Measurements from ENCODE around the gene RAD9A. TPM values are rescaled to one million over a fixed set of nuclear protein-coding genes. Genes with fewer than 3 reads are reported as not detected.
A peak's percentile ranks its signal among the peaks of the same experiment; 100 is the strongest.

RAD9A gene
- total RNA-seq, 2 experiments from 2014 or later, result 28.8 to 30.0 TPM

- H3K36me3 Mint-ChIP-seq (ENCODE audit: low read depth), result peaks cover 6% of the 10 kb centered on the region
- ATAC-seq, result no peak
- POLR2A ChIA-PET, result no interaction called here
- intact Hi-C loops (cut with DNase I, micrococcal nuclease), result loop anchor here (1.0 to 5.0 kb wide), 9 partner anchors 10 to 719 kb away; partner anchors contain the start of genes POLD4 (in 1 of the 2), PPP1CA (in 1 of the 2), RPS6KB2 (in 1 of the 2) and TMEM134 (in 1 of the 2)
- CTCF ChIA-PET, result interaction anchor here (0.6 to 20.0 kb wide), 5 partner anchors 8 to 36 kb away, joined by 3 to 445 read pairs (median 9); partner anchors contain the start of genes POLD4, PPP1CA and TBC1D10C
- no peak for DNase-seq
- H3K4me1 Mint-ChIP-seq, result peaks cover 31% of the 10 kb centered on the region
- H3K4me3 Mint-ChIP-seq, result peak overlapping the region; percentile 89
- no peaks in the 10 kb centered on the region for H3K27me3 Mint-ChIP-seq
- no peaks in the 10 kb centered on the region for H3K9me3 Mint-ChIP-seq (ENCODE audit: low read depth)
- H3K27ac Mint-ChIP-seq, result peak overlapping the region; percentile 73
These were observed 861 bp upstream of the RAD9A start for GRCh38 chr11:67390947-67391303.

GRCh38 chr11:67392183-67392715 is 463 bp downstream of the RAD9A start:
- H3K27me3 Mint-ChIP-seq, result no peaks in the 10 kb centered on the region
- CTCF ChIA-PET, result interaction anchor here (0.6 to 20.0 kb wide), 6 partner anchors 9 to 45 kb away, joined by 3 to 445 read pairs (median 8); partner anchors contain the start of genes POLD4, PPP1CA, PTPRCAP and TBC1D10C
- ATAC-seq (peak; percentile 17), DNase-seq (no peak)
- peak overlapping the region; percentile 89 for H3K4me3 Mint-ChIP-seq
- H3K27ac Mint-ChIP-seq, result peak overlapping the region; percentile 80
- intact Hi-C loops (cut with DNase I, micrococcal nuclease), result loop anchor here in 1 of 2 experiments (5.0 kb wide), 1 partner anchor 720 kb away; no protein-coding TSS in a partner anchor
- POLR2A ChIA-PET, result interaction anchor here (1.0 to 1.4 kb wide), 5 partner anchors 8 to 152 kb away, joined by 3 to 7 read pairs (median 3); partner anchors contain the start of genes PPP1CA, PTPRCAP and TBC1D10C
- peaks cover 39% of the 10 kb centered on the region for H3K4me1 Mint-ChIP-seq
- peaks cover 13% of the 10 kb centered on the region for H3K36me3 Mint-ChIP-seq (ENCODE audit: low read depth)
- no peaks in the 10 kb centered on the region for H3K9me3 Mint-ChIP-seq (ENCODE audit: low read depth)

GRCh38 chr11:67393437-67393836 is 1.7 kb downstream of the RAD9A start:
- Mint-ChIP-seq H3K4me1 (peaks cover 48% of the 10 kb centered on the region), H3K36me3 (ENCODE audit: low read depth) (peaks cover 23% of the 10 kb centered on the region), H3K4me3 (peak overlapping the region; percentile 89), H3K27me3 (no peaks in the 10 kb centered on the region), H3K27ac (no peak overlapping the region), H3K9me3 (ENCODE audit: low read depth) (no peaks in the 10 kb centered on the region)
- intact Hi-C loops (cut with DNase I, micrococcal nuclease), result loop anchor here in 1 of 2 experiments (5.0 kb wide), 1 partner anchor 721 kb away; no protein-coding TSS in a partner anchor
- CTCF ChIA-PET, result no interaction called here
- ATAC-seq, result no peak
- POLR2A ChIA-PET, result interaction anchor here (1.0 kb wide), 1 partner anchor 153 kb away, joined by 3 read pairs; no protein-coding TSS in a partner anchor
- DNase-seq, result no peak

- POLR2A ChIA-PET, result no interaction called here
- H3K9me3 Mint-ChIP-seq (ENCODE audit: low read depth), result no peaks in the 10 kb centered on the region
- intact Hi-C loops (cut with DNase I, micrococcal nuclease), result loop anchor here in 1 of 2 experiments (5.0 kb wide), 1 partner anchor 722 kb away; no protein-coding TSS in a partner anchor
- ATAC-seq (no peak), DNase-seq (no peak)
- H3K4me1 Mint-ChIP-seq, result peaks cover 50% of the 10 kb centered on the region
- CTCF ChIA-PET, result interaction anchor here (1.0 to 1.2 kb wide), 2 partner anchors 11 to 19 kb away, joined by 3 read pairs; no protein-coding TSS in a partner anchor
- peaks cover 27% of the 10 kb centered on the region for H3K36me3 Mint-ChIP-seq (ENCODE audit: low read depth)
- peak overlapping the region; percentile 89 for H3K4me3 Mint-ChIP-seq
- no peaks in the 10 kb centered on the region for H3K27me3 Mint-ChIP-seq
- no peak overlapping the region for H3K27ac Mint-ChIP-seq
These were observed 2.2 kb downstream of the RAD9A start for GRCh38 chr11:67393990-67394389.

- peaks cover 38% of the 10 kb centered on the region for H3K36me3 Mint-ChIP-seq (ENCODE audit: low read depth)
- ATAC-seq, result no peak
- H3K4me3 Mint-ChIP-seq, result no peak overlapping the region
- POLR2A ChIA-PET, result interaction anchor here (0.6 kb wide), 1 partner anchor 48 kb away, joined by 9 read pairs; no protein-coding TSS in a partner anchor
- H3K4me1 Mint-ChIP-seq, result peaks cover 55% of the 10 kb centered on the region
- H3K27me3 Mint-ChIP-seq, result no peaks in the 10 kb centered on the region
- DNase-seq, result no peak
- CTCF ChIA-PET, result interaction anchor here (0.6 to 1.7 kb wide), 6 partner anchors 9 to 79 kb away, joined by 3 to 6 read pairs (median 4); no protein-coding TSS in a partner anchor
- intact Hi-C loops (cut with DNase I, micrococcal nuclease), result no loop called here
- H3K9me3 Mint-ChIP-seq (ENCODE audit: low read depth), result no peaks in the 10 kb centered on the region
- no peak overlapping the region for H3K27ac Mint-ChIP-seq
These were observed 3.9 kb downstream of the RAD9A start for GRCh38 chr11:67395555-67396258.

- POLR2A ChIA-PET, result interaction anchor here (0.6 kb wide), 1 partner anchor 48 kb away, joined by 9 read pairs; no protein-coding TSS in a partner anchor
- no peaks in the 10 kb centered on the region for H3K27me3 Mint-ChIP-seq
These were observed 4.4 kb downstream of the RAD9A start for GRCh38 chr11:67396259-67396581.

GRCh38 chr11:67396587-67397389 is 5.0 kb downstream of the RAD9A start:
- POLR2A ChIA-PET, result interaction anchor here (0.6 kb wide), 1 partner anchor 47 kb away, joined by 9 read pairs; no protein-coding TSS in a partner anchor
- Mint-ChIP-seq H3K27ac (peak overlapping the region; percentile 80), H3K4me1 (peaks cover 49% of the 10 kb centered on the region), H3K9me3 (ENCODE audit: low read depth) (no peaks in the 10 kb centered on the region), H3K27me3 (no peaks in the 10 kb centered on the region), H3K36me3 (ENCODE audit: low read depth) (peaks cover 41% of the 10 kb centered on the region), H3K4me3 (no peak overlapping the region)
- ATAC-seq (no peak), DNase-seq (no peak)
- CTCF ChIA-PET, result interaction anchor here (0.6 to 1.7 kb wide), 6 partner anchors 8 to 78 kb away, joined by 3 to 6 read pairs (median 4); no protein-coding TSS in a partner anchor
- intact Hi-C loops (cut with DNase I, micrococcal nuclease), result no loop called here

More at GRCh38 chr11:67396259-67396581, 4.4 kb downstream of the RAD9A start:
- H3K4me3 Mint-ChIP-seq, result no peak overlapping the region
- H3K4me1 Mint-ChIP-seq, result peaks cover 50% of the 10 kb centered on the region
- intact Hi-C loops (cut with DNase I, micrococcal nuclease), result no loop called here
- CTCF ChIA-PET, result interaction anchor here (0.6 to 1.7 kb wide), 6 partner anchors 9 to 78 kb away, joined by 3 to 6 read pairs (median 4); no protein-coding TSS in a partner anchor
- no peak overlapping the region for H3K27ac Mint-ChIP-seq
- no peak for ATAC-seq
- peaks cover 41% of the 10 kb centered on the region for H3K36me3 Mint-ChIP-seq (ENCODE audit: low read depth)
- no peak for DNase-seq
- H3K9me3 Mint-ChIP-seq (ENCODE audit: low read depth), result no peaks in the 10 kb centered on the region

GRCh38 chr11:67397536-67397935 is 5.8 kb downstream of the RAD9A start:
- no peak overlapping the region for H3K27ac Mint-ChIP-seq
- CTCF ChIA-PET, result interaction anchor here (1.4 to 1.7 kb wide), 2 partner anchors 8 to 15 kb away, joined by 4 to 6 read pairs; no protein-coding TSS in a partner anchor

GRCh38 chr11:67397986-67398660 is 6.3 kb downstream of the RAD9A start:
- CTCF ChIA-PET, result interaction anchor here (0.9 to 1.4 kb wide), 2 partner anchors 8 to 24 kb away, joined by 4 to 5 read pairs; no protein-coding TSS in a partner anchor
- H3K27ac Mint-ChIP-seq, result no peak overlapping the region
- H3K4me3 Mint-ChIP-seq, result no peak overlapping the region
- H3K36me3 Mint-ChIP-seq (ENCODE audit: low read depth), result peaks cover 41% of the 10 kb centered on the region
- H3K9me3 Mint-ChIP-seq (ENCODE audit: low read depth), result no peaks in the 10 kb centered on the region
- H3K27me3 Mint-ChIP-seq, result no peaks in the 10 kb centered on the region
- H3K4me1 Mint-ChIP-seq, result peaks cover 48% of the 10 kb centered on the region
- intact Hi-C loops (cut with DNase I, micrococcal nuclease), result no loop called here
- POLR2A ChIA-PET, result no interaction called here
- DNase-seq (no peak), ATAC-seq (no peak)

More at GRCh38 chr11:67397536-67397935, 5.8 kb downstream of the RAD9A start:
- peaks cover 41% of the 10 kb centered on the region for H3K36me3 Mint-ChIP-seq (ENCODE audit: low read depth)
- DNase-seq, result no peak
- H3K4me3 Mint-ChIP-seq, result no peak overlapping the region
- H3K4me1 Mint-ChIP-seq, result peaks cover 49% of the 10 kb centered on the region
- ATAC-seq, result no peak
- intact Hi-C loops (cut with DNase I, micrococcal nuclease), result no loop called here
- POLR2A ChIA-PET, result no interaction called here
- H3K27me3 Mint-ChIP-seq, result no peaks in the 10 kb centered on the region
- no peaks in the 10 kb centered on the region for H3K9me3 Mint-ChIP-seq (ENCODE audit: low read depth)
